Activated gamma-delta T cell treated with Interleukin-2 at 50 U/mL for 16 hours (primary cell): ENCODE results near the gene KIAA0319L.
"Not testable (repeated sequence)": the region's sequence is repeated elsewhere in the genome, so short reads cannot be mapped to it uniquely, and the experiment has no call there.

ENCODE experiments used
- DNase-seq: peaks from one replicate; pipeline ENCODE4 v3.0.0-alpha.2; 2020

Gene KIAA0319L

GRCh38 chr1:35557118-35557610 lies at the start of gene KIAA0319L:
KIAA0319L (minus strand) TSS chr1:35557403; CDS start chr1:35554491, 2,912 bp downstream.
- DNase-seq = no peak

GRCh38 chr1:35605867-35606182 lies 48.6 kb upstream of the KIAA0319L start:
- no peak for DNase-seq

- no peak for DNase-seq
Observed at GRCh38 chr1:35605071-35605866, 48.1 kb upstream of the KIAA0319L start.

- DNase-seq = no peak
Observed at GRCh38 chr1:35603941-35604340, 46.7 kb upstream of the KIAA0319L start.

- DNase-seq = no peak
Observed at GRCh38 chr1:35603468-35603867, 46.3 kb upstream of the KIAA0319L start.

GRCh38 chr1:35600593-35600992 lies 43.4 kb upstream of the KIAA0319L start:
- DNase-seq = no peak

- no peak for DNase-seq
Observed at GRCh38 chr1:35599411-35599810, 42.2 kb upstream of the KIAA0319L start.

- no peak for DNase-seq
Observed at GRCh38 chr1:35598895-35599294, 41.7 kb upstream of the KIAA0319L start.

- no peak for DNase-seq
Observed at GRCh38 chr1:35597870-35598269, 40.7 kb upstream of the KIAA0319L start.

GRCh38 chr1:35595684-35596083 lies 38.5 kb upstream of the KIAA0319L start:
- no peak for DNase-seq

GRCh38 chr1:35594005-35594760 lies 37.0 kb upstream of the KIAA0319L start:
- DNase-seq = no peak

GRCh38 chr1:35592991-35593769 lies 36.0 kb upstream of the KIAA0319L start:
- no peak for DNase-seq

- DNase-seq = no peak
Observed at GRCh38 chr1:35591211-35591610, 34.0 kb upstream of the KIAA0319L start.

GRCh38 chr1:35590476-35591040 lies 33.4 kb upstream of the KIAA0319L start:
- DNase-seq = no peak

GRCh38 chr1:35589516-35590427 lies 32.6 kb upstream of the KIAA0319L start:
- DNase-seq = no peak

GRCh38 chr1:35588197-35588910 lies 31.2 kb upstream of the KIAA0319L start:
- DNase-seq = no peak

GRCh38 chr1:35587736-35588135 lies 30.5 kb upstream of the KIAA0319L start:
- DNase-seq = no peak

GRCh38 chr1:35586808-35587207 lies 29.6 kb upstream of the KIAA0319L start:
- no peak for DNase-seq

- DNase-seq = not testable (repeated sequence)
Observed at GRCh38 chr1:35585805-35586204, 28.6 kb upstream of the KIAA0319L start.

GRCh38 chr1:35585281-35585680 lies 28.1 kb upstream of the KIAA0319L start:
- DNase-seq = no peak

- not testable (repeated sequence) for DNase-seq
Observed at GRCh38 chr1:35581621-35582020, 24.4 kb upstream of the KIAA0319L start.
